Psoas muscle (tissue), 8 donors: ENCODE measurements around the gene IL17RC. TPM values are rescaled to one million over a fixed set of nuclear protein-coding genes. Genes with fewer than 3 reads are reported as not detected.
A peak's percentile ranks its signal among the peaks of the same experiment; 100 is the strongest.

ENCODE experiments used
- ATAC-seq, 4 donors: fragments of 200-7000 bp; cut with Tn5 transposase; one replicate each; pipeline ENCODE4 v1.9.1; 2020; ENCODE audit warnings: moderate library complexity in 3 of 4, mild to moderate bottlenecking in 2 of 4
- DNase-seq, 2 donors: peaks; one replicate each; pipeline ENCODE4 v3.0.0-alpha.2; 2020
- H3K27ac ChIP-seq: fragments of 200-600 bp; one replicate; pipeline ENCODE4 v1.8.0; 2022
- H3K27me3 ChIP-seq, 3 donors: fragments of 200-600 bp in 1 of 3; one replicate each; pipeline versions ENCODE4 v1.6.1 to v1.8.0; 2013 to 2022; ENCODE audit warnings: low read length in 2 of 3, mild to moderate bottlenecking in 2 of 3, moderate library complexity in 1 of 3; ENCODE audit not compliant: insufficient read depth in 3 of 3
- H3K36me3 ChIP-seq, 2 donors: fragments of 200-600 bp in 1 of 2; one replicate each; pipeline versions ENCODE4 v1.6.1 to v1.8.0; 2013 to 2022; ENCODE audit warnings: low read depth in 1 of 2, mild to moderate bottlenecking in 1 of 2, moderate library complexity in 1 of 2; ENCODE audit not compliant: insufficient read depth in 1 of 2
- H3K4me1 ChIP-seq: fragments of 200-600 bp; one replicate; pipeline ENCODE4 v1.8.0; 2022
- H3K4me3 ChIP-seq: fragments of 200-600 bp; one replicate; pipeline ENCODE4 v1.8.0; 2022; ENCODE audit warnings: mild to moderate bottlenecking
- H3K9me3 ChIP-seq: fragments of 200-600 bp; one replicate; pipeline ENCODE4 v1.8.0; 2022
- WGBS, 3 donors: extraction: QIAGEN DNeasy Blood & Tissue Kit; methylation state at CpG; one replicate each; pipeline versions ENCODE4 v1.1.6 to v1.1.7; 2013; 5-methylcytosine and 5-hydroxymethylcytosine counted together
- intact Hi-C, 2 donors: fragments of 100-400 bp; cut with DNase I; formaldehyde crosslinking; loops; one replicate each; pipeline versions ENCODE4 v1.11.0 to v1.14.2; 2022
- polyA plus RNA-seq, 3 donors: library from polyadenylated mRNA; stranded (reverse); fragments of 200-250 nt; gene quantifications; one replicate each; pipeline ENCODE4 v1.2.3, GENCODE V29; 2013
- total RNA-seq, 4 donors: library from RNA; stranded (reverse); fragmentation: NEBNext Ultra II Directional in 2 of 4; extraction: Animal tissue kit (Norgen Biotek cat#: 25700) in 2 of 4; gene quantifications; one replicate each; pipeline versions ENCODE4 v1.2.1 to v1.2.4, GENCODE V29; 2021 to 2023
- TF ChIP-seq, protein P1 (sequence below): fragments of 200-600 bp; IDR thresholded peaks from one replicate; pipeline ENCODE4 v1.8.0; 2022; ENCODE audit warnings: antibody characterized with exemption
- donor health status: healthy with polysubstance abuse.
- donor health status: DM: no; HTN: no; CAD: no; lungs with moderate emphysema.
- donor health status: Bipolar disorder and iron deficiency.
- donor health status: healthy.
- donor health status: DM: yes; HTN: yes; CAD: no.
- donor health status: DM: no; HTN: no; CAD: no.
- donor health status: DM: no; HTN: no; CAD: no.
- donor health status: DM: yes; HTN: yes; CAD: no.

Gene IL17RC
- total and polyA plus RNA-seq, 7 donors = 10.4 to 27.0 (median 14.9) TPM

DNA sequence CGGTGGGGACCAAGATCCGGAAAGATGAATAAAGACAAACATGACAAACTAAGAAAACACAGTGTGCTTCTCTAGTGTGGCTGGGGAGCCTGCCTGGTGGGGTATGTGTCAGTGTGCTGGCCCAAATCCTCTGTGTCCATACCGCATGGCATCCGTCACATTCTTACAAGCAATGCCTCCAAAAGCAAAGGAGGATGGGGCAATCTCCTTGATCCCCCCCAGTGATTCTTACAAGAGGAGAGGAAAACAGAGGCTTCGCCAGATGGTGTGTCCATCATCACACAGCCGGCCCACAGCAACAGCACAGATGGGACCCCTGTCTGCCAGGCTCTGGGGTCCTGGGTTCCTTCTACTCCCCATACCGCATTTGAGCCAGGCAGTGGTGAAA, 558 bp upstream of the IL17RC start:
- ATAC-seq = peak in 2 of 4 donors; percentile 4 to 14
- DNase-seq = no peak
- WGBS, 3 donors = 41 to 47% (median 43%) methylated on average over 7 of the region's 7 CpGs
- no peaks in the 10 kb centered on the region for H3K27me3 ChIP-seq
- TF ChIP-seq, protein P1, sequence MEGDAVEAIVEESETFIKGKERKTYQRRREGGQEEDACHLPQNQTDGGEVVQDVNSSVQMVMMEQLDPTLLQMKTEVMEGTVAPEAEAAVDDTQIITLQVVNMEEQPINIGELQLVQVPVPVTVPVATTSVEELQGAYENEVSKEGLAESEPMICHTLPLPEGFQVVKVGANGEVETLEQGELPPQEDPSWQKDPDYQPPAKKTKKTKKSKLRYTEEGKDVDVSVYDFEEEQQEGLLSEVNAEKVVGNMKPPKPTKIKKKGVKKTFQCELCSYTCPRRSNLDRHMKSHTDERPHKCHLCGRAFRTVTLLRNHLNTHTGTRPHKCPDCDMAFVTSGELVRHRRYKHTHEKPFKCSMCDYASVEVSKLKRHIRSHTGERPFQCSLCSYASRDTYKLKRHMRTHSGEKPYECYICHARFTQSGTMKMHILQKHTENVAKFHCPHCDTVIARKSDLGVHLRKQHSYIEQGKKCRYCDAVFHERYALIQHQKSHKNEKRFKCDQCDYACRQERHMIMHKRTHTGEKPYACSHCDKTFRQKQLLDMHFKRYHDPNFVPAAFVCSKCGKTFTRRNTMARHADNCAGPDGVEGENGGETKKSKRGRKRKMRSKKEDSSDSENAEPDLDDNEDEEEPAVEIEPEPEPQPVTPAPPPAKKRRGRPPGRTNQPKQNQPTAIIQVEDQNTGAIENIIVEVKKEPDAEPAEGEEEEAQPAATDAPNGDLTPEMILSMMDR = no peak
- peak overlapping the region; percentile 80 for H3K4me3 ChIP-seq
- intact Hi-C loops = loop anchor here in 1 of 2 donors (10.0 kb wide), 1 partner anchor 52 kb away; no protein-coding TSS in a partner anchor
- peaks cover 12% of the 10 kb centered on the region for H3K4me1 ChIP-seq
- peak overlapping the region; percentile 81 for H3K27ac ChIP-seq
- H3K36me3 ChIP-seq = peaks cover 0 to 11% of the 10 kb centered on the region in 2 donors
- no peaks in the 10 kb centered on the region for H3K9me3 ChIP-seq

- intact Hi-C loops = loop anchor here in 1 of 2 donors (10.0 kb wide), 1 partner anchor 53 kb away; no protein-coding TSS in a partner anchor
- DNase-seq (peak in 1 of 2 donors; percentile 62), ATAC-seq (peak in 2 of 4 donors; percentile 5 to 17)
- peak overlapping the region; percentile 81 for H3K27ac ChIP-seq
- H3K4me3 ChIP-seq = peak overlapping the region; percentile 80
- WGBS, 3 donors = 53 to 70% (median 58%) methylated on average over 10 of the region's 10 CpGs
- peaks cover 0 to 11% of the 10 kb centered on the region in 2 donors for H3K36me3 ChIP-seq
- H3K9me3 ChIP-seq = no peaks in the 10 kb centered on the region
- H3K27me3 ChIP-seq = no peaks in the 10 kb centered on the region
- peaks cover 12% of the 10 kb centered on the region for H3K4me1 ChIP-seq
- TF ChIP-seq, protein P1 = no peak
These were observed 922 bp downstream of the IL17RC start for GRCh38 chr3:9917820-9918219.

GRCh38 chr3:9918261-9919038, 1.6 kb downstream of the IL17RC start:
- H3K9me3 ChIP-seq = no peaks in the 10 kb centered on the region
- intact Hi-C loops = loop anchor here in 1 of 2 donors (10.0 kb wide), 1 partner anchor 54 kb away; no protein-coding TSS in a partner anchor
- no peak for DNase-seq
- H3K27ac ChIP-seq = peak overlapping the region; percentile 5
- peak overlapping the region; percentile 80 for H3K4me3 ChIP-seq
- peaks cover 0 to 11% of the 10 kb centered on the region in 2 donors for H3K36me3 ChIP-seq
- ATAC-seq = no peak
- 92 to 97% (median 94%) methylated on average over 8 of the region's 8 CpGs for WGBS, 3 donors
- no peaks in the 10 kb centered on the region for H3K27me3 ChIP-seq
- peaks cover 12% of the 10 kb centered on the region for H3K4me1 ChIP-seq
- TF ChIP-seq, protein P1 = no peak

- 94 to 95% (median 94%) methylated on average over 21 to 23 of the region's 23 CpGs for WGBS, 3 donors
- Histone ChIP-seq H3K36me3 (peaks cover 0 to 33% of the 10 kb centered on the region in 2 donors), H3K9me3 (no peaks in the 10 kb centered on the region), H3K4me1 (no peaks in the 10 kb centered on the region), H3K4me3 (no peak overlapping the region), H3K27ac (no peak overlapping the region), H3K27me3 (no peaks in the 10 kb centered on the region)
- TF ChIP-seq, protein P1 = no peak
- no peak for ATAC-seq
- intact Hi-C loops = no loop called here
- DNase-seq = no peak
These were observed 11.3 kb downstream of the IL17RC start for GRCh38 chr3:9928158-9928557.
